MCF 10A (cell line): ENCODE results near the gene MC3R. TPM values are rescaled to one million over a fixed set of nuclear protein-coding genes. Genes with fewer than 3 reads are reported as not detected.

Experiments
- BruUV-seq: library from RNA; stranded (reverse); fragments of 400-500 nt; replicated peaks from 2 replicates; lab custom pipeline; 2021; lab: Mats Ljungman, UMichigan
- CTCF ChIA-PET: fragments of 300-600 bp; sonication (Branson Sonifier 250); formaldehyde crosslinking; extraction: SDS; loops from one replicate; lab custom pipeline; 2021; ENCODE audit warnings: antibody characterized with exemption, inconsistent platforms; lab: Yijun Ruan, JAX
- POLR2A ChIA-PET: fragments of 300-600, 350-650 bp; sonication (Branson Sonifier 250); formaldehyde crosslinking; extraction: SDS; loops from one replicate; lab custom pipeline; 2020; ENCODE audit warnings: antibody characterized with exemption, inconsistent platforms; lab: Yijun Ruan, JAX
- DNase-seq: peaks from one replicate; pipeline ENCODE4 v3.0.0-alpha.2; 2018; ENCODE audit not compliant: unreplicated experiment
- H3K27ac Mint-ChIP-seq: one replicate; pipeline ENCODE4 v1.8.0; 2022; ENCODE audit warnings: mild to moderate bottlenecking, low read depth, mixed read lengths; ENCODE audit not compliant: unreplicated experiment
- H3K27me3 Mint-ChIP-seq: one replicate; pipeline ENCODE4 v1.8.0; 2022; ENCODE audit warnings: mixed read lengths; ENCODE audit not compliant: insufficient read depth, unreplicated experiment
- H3K36me3 Mint-ChIP-seq: one replicate; pipeline ENCODE4 v1.8.0; 2022; ENCODE audit warnings: mild to moderate bottlenecking, moderate library complexity, mixed read lengths; ENCODE audit not compliant: insufficient read depth, unreplicated experiment
- H3K4me1 Mint-ChIP-seq: one replicate; pipeline ENCODE4 v1.8.0; 2022; ENCODE audit warnings: mixed read lengths; ENCODE audit not compliant: insufficient read depth, unreplicated experiment
- H3K4me3 Mint-ChIP-seq: one replicate; pipeline ENCODE4 v1.8.0; 2022; ENCODE audit warnings: mild to moderate bottlenecking, moderate library complexity, mixed read lengths; ENCODE audit not compliant: unreplicated experiment
- H3K9me3 Mint-ChIP-seq: one replicate; pipeline ENCODE4 v1.8.0; 2022; ENCODE audit warnings: mixed read lengths; ENCODE audit not compliant: unreplicated experiment
- intact Hi-C: fragments of 100-400 bp; cut with micrococcal nuclease; formaldehyde crosslinking; loops from 2 replicates; pipeline ENCODE4 v1.14.1; 2022
- total RNA-seq: library from RNA; stranded (reverse); gene quantifications from 2 replicates; pipeline ENCODE4 v1.2.3, GENCODE V29; 2022
- TF ChIP-seq, protein P1 (sequence below): fragments of 200-600 bp; IDR thresholded peaks from one replicate; pipeline ENCODE4 v1.8.0; 2022; ENCODE audit warnings: antibody characterized with exemption, mild to moderate bottlenecking; ENCODE audit not compliant: unreplicated experiment

The MC3R gene
- total RNA-seq, 1 experiment from 2014 or later, result not detected

DNA sequence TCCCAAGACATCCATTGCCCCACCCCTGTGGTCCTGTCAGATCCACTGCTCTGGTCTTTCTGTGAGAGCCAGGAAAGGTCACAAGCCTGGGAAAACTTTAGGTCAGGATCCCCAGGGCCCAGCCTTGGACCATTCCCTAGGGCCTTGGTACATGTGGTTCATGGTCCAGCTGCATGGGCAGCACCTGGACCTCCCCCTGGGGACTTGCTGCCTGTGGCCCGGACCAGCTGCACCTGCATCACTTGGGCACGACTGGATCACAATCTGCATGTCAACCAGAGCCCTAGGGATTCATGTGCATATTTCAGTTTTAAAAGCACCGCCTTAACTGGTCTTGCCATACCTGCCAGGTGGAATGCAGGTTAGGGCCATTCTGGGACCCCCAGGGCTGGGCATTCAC is 44.3 kb upstream of the MC3R start:
- BruUV-seq, result no TSS peak
- ChIA-PET CTCF (interaction anchor here (0.6 to 7.7 kb wide), 8 partner anchors 13 to 1224 kb away, joined by 3 to 89 read pairs (median 26); partner anchors contain the start of gene MC3R), POLR2A (no interaction called here)
- H3K4me3 Mint-ChIP-seq, result no peak overlapping the region
- peaks cover 19% of the 10 kb centered on the region for H3K9me3 Mint-ChIP-seq
- no peak overlapping the region for H3K27ac Mint-ChIP-seq
- TF ChIP-seq, protein P1, sequence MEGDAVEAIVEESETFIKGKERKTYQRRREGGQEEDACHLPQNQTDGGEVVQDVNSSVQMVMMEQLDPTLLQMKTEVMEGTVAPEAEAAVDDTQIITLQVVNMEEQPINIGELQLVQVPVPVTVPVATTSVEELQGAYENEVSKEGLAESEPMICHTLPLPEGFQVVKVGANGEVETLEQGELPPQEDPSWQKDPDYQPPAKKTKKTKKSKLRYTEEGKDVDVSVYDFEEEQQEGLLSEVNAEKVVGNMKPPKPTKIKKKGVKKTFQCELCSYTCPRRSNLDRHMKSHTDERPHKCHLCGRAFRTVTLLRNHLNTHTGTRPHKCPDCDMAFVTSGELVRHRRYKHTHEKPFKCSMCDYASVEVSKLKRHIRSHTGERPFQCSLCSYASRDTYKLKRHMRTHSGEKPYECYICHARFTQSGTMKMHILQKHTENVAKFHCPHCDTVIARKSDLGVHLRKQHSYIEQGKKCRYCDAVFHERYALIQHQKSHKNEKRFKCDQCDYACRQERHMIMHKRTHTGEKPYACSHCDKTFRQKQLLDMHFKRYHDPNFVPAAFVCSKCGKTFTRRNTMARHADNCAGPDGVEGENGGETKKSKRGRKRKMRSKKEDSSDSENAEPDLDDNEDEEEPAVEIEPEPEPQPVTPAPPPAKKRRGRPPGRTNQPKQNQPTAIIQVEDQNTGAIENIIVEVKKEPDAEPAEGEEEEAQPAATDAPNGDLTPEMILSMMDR, result no peak
- DNase-seq, result no peak
- no peaks in the 10 kb centered on the region for H3K36me3 Mint-ChIP-seq
- H3K27me3 Mint-ChIP-seq, result no peaks in the 10 kb centered on the region
- no peaks in the 10 kb centered on the region for H3K4me1 Mint-ChIP-seq
- intact Hi-C loops, result no loop called here

DNA sequence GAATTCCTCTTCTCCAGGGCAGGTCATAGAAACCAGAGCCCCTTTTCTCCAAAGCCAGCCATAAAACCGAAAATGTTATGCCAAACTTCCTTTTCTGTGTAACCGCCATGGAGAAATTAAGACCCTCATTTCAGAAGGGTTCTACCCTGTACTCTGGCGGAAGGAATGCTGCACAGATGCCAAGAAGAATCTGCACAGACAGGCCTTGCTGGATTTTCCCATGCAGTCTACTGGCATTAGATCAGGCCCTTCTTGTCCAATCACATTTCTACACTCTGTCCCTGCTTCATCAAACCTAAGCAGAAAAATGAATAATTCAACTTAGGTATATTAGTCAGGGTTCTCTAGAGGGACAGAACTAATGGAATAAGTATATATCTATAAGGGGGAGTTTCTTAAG is 43.2 kb upstream of the MC3R start:
- Mint-ChIP-seq H3K36me3 (no peaks in the 10 kb centered on the region), H3K4me1 (no peaks in the 10 kb centered on the region), H3K9me3 (peaks cover 7% of the 10 kb centered on the region), H3K27me3 (no peaks in the 10 kb centered on the region), H3K27ac (peak overlapping the region; percentile 27), H3K4me3 (no peak overlapping the region)
- BruUV-seq, result no TSS peak
- ChIA-PET CTCF (interaction anchor here (0.6 to 7.7 kb wide), 5 partner anchors 12 to 260 kb away, joined by 4 to 89 read pairs (median 50); partner anchors contain the start of gene MC3R), POLR2A (interaction anchor here (0.6 kb wide), 1 partner anchor 144 kb away, joined by 3 read pairs; no protein-coding TSS in a partner anchor)
- intact Hi-C loops, result no loop called here
- DNase-seq, result no peak
- TF ChIP-seq, protein P1, result no peak

DNA sequence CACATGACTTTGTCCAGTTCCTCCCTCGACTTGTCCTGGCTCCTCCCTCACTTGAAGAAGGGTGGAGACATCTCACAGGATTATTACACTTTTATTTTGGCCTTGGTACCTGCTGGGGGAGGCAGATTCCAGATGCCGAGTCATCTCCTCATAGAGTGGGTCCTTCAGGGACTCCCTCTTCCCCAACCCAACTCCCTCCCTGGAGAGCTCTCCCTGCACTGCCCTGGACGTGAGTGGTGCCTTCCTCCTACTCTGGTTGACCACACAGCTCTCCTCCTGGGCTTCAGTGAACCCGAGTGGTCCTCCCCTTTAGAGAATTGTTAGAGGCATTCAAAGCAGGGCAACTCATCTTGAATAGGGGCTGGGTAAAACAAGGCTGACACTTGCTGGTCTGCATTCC is 40.9 kb upstream of the MC3R start:
- TF ChIP-seq, protein P1, result no peak
- Mint-ChIP-seq H3K27ac (no peak overlapping the region), H3K4me3 (no peak overlapping the region), H3K9me3 (no peaks in the 10 kb centered on the region), H3K36me3 (no peaks in the 10 kb centered on the region), H3K4me1 (no peaks in the 10 kb centered on the region), H3K27me3 (no peaks in the 10 kb centered on the region)
- intact Hi-C loops, result no loop called here
- ChIA-PET POLR2A (no interaction called here), CTCF (interaction anchor here (0.8 to 1.6 kb wide), 5 partner anchors 10 to 1526 kb away, joined by 3 to 10 read pairs (median 3); partner anchors contain the start of gene MC3R)
- BruUV-seq, result no TSS peak
- DNase-seq, result no peak

DNA sequence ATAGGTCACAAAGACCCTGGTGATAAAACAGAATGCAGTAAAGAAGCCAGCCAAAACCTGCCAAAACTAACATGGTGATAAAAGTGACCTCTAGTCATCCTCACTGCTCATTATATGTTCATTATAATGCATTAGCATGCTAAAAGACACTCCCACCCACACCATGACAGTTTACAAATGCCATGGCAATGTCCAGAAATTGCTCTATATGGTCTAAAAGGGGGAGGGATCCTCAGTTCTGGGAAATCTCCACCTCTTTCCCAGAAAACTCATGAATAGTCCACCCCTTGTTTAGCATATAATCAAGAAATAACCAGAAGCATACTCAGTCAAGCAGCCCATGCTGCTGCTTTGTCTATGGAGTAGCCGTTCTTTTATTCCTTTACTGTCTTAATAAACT is 40.4 kb upstream of the MC3R start:
- intact Hi-C loops, result no loop called here
- CTCF ChIA-PET, result interaction anchor here (1.0 to 1.8 kb wide), 3 partner anchors 21 to 166 kb away, joined by 3 to 4 read pairs (median 4); no protein-coding TSS in a partner anchor
- POLR2A ChIA-PET, result no interaction called here
- BruUV-seq, result no TSS peak
- DNase-seq, result no peak
- TF ChIP-seq, protein P1, result no peak
- Mint-ChIP-seq H3K4me1 (no peaks in the 10 kb centered on the region), H3K27ac (no peak overlapping the region), H3K27me3 (no peaks in the 10 kb centered on the region), H3K9me3 (no peaks in the 10 kb centered on the region), H3K36me3 (no peaks in the 10 kb centered on the region), H3K4me3 (no peak overlapping the region)
